COLO668 (cell line): Measurements from ENCODE around the gene NUP98.
A peak's percentile ranks its signal among the peaks of the same experiment; 100 is the strongest.

ENCODE experiments used
- DNase-seq: peaks from one replicate; lab custom pipeline; 2025; ENCODE audit not compliant: unreplicated experiment; lab: John Stamatoyannopoulos, UW

Gene NUP98

DNA sequence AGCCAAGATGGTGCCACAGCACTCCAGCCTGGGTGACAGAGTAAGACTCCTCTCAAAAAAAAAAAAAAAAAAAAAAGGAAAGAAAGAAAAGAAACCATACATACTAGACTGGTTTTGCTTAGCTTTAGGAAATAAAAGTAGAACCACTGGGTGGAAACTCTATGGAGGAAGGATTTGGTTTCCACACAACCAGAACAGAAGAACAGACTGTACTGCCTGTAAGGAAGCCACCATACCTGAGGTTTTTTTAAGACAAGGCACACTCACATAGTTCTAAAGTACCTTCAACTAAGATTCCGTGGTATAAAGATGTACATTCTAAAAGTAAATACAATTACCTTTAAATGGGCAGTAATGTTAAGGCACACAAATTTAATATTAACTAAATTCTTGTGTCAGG lies 58.6 kb downstream of the NUP98 start:
- DNase-seq = no peak

DNA sequence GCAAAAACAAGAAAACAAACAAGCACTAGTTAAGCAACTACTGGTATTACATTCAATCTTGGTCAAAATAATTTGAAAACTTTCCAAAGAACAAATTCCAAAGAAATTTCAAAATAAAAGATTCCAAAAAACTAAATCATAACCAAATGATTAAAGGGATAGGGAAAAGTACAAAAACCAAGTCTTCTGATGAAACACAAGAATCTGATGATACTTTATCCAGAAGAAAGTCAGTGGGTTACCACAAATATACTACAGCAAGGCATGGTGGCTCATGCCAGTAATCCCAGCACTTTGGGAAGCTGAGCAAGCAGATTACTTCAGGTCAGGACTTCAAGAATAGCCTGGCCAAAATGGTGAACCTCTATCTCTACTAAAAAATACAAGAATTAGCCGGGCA lies 59.1 kb downstream of the NUP98 start:
- no peak for DNase-seq

DNA sequence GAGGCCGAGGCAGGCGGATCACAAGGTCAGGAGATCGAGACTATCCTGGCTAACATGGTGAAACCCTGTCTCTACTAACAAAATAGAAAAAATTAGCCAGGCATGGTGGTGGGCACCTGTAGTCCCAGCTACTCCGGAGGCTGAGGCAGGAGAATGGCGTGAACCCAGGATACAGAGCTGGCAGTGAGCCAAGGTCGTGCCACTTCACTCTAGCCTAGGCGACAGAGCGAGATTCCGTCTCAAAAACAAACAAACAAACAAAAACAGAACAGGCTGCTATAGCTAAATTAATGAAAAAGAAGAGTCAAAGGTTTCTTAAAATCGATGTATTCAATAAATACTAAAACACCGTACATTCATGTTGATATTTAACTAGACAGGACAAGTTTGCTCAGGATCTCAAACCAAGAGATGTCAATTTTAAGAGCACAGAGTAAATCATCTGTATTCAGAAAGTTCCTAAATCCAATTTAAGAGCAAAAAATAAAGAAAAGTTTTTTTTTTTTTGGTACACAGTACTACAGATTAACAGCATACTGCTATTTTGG lies 59.9 kb downstream of the NUP98 start:
- peak; percentile 6 for DNase-seq

DNA sequence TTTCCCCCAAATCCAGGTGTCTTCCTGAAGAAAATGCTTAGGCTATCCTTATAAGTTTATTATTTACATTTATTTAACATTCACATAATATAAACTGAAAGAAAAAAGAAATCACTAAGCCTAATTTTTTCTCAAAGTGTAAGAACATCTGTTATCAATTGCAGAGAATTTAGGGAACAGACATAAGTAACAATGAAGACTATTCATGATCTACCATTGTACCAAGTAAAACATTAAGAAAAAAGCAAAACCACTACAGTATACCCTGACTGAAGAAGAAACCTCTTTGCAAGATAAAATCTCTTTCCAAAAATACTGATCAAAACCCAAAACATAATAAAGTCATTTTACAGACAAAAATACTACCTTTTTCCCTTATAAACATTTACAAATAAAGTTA lies 60.5 kb downstream of the NUP98 start:
- DNase-seq = no peak

DNA sequence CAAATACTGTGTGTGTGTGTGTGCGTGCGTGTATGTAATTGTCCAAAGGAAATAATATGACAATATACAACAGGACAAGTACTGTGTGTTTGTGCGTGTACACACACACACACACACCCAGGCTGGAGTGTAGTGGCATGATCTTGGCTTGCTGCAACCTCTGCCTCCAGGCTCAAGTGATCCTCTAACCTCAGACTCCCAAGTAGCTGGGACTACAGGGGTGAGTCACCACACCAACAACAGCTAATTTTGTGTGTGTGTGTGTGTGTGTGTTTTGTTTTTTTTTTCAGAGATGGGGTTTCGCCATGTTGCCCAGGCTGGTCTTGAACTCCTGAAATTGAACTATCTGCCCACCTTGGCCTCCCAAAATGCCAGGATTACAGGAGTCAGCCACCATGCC lies 61.5 kb downstream of the NUP98 start:
- no peak for DNase-seq

DNA sequence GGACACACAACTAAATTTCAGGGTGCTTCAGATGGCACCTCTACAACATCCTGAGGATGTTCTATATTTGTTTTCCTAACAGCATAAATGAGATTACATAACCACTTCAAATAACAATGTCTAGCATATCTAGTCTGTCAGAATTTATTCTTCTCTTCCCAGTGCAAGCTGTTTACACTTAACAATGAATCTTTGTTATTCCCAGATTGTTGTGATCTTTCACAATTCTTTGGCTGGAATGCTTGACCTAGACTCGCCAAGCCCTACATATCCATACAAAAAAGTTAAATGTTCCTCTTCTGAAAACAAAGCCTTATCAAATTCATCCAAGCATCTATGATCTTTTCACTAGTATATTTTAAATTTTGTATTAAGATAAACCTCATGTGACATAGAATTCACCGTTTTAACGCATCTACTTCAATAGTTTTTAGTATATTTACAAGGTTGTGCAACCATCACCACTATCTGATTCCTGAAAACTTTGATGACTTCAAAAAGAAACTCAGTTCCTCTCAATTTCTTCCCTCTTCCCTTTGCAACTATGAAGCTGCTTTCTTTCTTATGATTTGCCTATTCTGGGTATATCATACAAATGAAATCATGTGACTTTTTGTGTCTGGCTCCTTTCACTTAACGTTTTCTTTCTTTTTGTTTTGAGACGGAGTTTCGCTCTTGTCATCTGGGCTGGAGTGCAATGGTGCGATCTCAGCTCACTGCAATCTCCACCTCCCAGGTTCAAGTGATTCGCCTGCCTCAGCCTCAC lies 64.5 kb downstream of the NUP98 start:
- DNase-seq = no peak

DNA sequence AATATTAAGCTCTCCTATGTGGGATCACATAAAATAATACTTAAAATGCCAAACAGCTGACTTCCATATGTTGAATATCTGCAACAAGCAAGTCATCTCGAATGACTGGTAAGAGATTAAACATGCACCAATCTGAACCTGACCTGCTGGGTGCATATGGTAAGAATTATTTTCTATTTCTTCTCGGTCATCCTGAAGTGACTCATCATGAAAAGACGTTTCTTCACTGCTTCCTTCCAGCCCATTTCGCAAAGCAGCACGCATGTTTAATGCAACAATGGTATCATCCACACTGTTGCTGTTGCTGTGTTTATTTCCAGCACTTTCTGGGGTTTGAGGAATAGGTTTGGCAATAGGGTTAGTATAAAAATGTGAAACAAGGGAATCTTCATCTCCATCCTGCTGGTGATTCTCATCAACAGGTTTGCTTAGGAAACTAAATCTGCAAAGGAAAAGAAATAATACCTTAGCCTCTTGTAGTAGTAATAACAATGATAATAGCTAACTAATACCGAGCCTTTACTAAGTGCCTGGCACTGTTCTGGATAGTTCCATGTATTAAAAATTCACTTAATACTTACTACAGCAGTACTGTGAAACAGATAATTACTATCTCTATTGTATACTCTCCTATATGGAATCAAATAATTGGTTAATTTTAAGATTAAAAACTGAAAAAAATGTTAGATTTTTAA lies 74.2 kb downstream of the NUP98 start:
- no peak for DNase-seq

DNA sequence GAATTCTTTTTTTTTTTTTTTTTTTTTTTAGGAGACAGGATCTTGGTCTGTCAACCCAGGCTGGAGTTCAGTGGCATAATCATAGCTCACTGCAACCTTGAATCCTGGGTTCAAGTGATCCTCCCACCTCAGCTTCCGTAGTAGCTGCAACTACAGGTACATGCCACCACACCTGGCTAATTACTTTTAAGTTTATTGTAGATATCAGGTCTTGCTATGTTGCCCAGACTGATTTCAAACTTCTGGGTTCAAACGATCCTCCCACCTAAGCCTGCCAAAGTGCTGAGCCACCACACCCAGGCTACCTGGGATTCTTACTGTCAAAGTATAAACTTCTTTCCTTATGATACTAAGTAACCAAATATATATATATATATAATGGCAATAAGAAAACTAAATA lies 75.3 kb downstream of the NUP98 start:
- DNase-seq = no peak

DNA sequence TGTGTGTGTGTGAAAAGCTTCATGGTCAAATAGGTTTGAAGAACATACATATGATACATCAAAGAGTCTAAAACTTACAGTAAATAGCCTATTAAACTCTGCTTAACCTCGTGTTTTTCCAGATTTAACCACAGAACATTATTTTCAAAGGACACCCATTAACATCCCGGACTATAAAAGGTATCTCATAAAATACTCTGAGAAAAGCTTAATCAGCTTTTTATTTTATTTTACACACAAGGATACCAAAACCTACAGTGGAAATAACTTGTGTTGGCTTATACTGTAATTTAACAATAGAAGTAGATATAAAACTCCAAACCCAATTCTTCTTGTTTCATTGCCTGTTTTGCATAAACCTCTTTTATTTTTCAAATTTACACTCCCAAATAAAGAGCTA lies 76.4 kb downstream of the NUP98 start:
- DNase-seq = no peak

DNA sequence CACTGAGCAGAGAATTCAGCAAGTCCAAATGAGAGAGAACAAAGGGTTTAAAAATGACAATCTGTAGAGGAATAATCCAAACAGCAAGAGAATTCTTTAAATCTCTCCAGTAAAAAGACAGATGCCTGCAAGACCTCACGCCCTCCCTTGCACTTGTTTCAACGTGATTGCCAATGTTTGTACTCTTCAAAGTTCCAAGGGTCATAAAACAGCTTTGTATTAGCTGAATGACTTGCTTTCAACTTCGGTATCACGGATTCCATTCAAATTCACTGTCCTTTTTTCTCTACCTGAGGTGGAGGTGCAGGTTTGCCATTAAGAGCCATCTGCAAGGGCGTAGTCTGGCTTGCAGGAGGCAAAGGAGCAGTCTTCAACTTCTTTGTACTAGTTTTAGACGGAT lies 85.1 kb downstream of the NUP98 start:
- DNase-seq = no peak

DNA sequence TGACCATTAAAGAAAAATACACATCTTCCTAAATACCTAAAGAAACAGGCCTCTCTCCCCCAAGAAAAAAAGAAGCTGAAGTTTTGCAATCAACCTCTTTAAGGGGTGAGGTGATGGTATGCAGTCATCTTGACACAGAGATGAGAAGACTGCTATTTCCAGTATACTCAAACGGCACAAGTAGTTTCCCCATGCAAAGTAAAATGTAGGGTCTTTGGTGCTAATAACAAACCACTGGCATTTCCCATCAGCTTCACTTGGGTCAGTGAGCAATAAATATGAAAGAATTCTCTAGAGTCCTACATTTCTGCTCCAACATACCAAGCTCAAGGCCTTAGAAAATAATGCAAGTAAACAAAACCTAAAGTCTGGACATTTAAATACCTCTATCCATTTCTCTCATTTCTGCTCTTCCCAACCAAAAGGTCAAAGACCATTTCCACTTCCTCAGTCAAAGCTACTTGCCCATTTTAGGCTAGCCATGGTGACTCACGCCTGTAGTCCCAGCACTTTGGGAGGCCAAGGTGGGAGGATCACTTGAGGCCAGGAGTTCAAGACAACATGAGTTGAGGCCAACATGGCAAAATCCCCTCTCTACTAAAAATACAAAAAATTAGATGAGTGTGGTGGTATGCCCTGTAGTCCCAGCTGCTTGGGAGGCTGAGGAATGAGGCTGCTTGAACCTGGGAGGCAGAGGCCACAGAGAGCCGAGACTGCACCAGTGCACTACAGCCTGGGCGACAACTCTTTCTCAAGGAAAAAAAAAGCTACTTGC lies 86.7 kb downstream of the NUP98 start:
- no peak for DNase-seq

DNA sequence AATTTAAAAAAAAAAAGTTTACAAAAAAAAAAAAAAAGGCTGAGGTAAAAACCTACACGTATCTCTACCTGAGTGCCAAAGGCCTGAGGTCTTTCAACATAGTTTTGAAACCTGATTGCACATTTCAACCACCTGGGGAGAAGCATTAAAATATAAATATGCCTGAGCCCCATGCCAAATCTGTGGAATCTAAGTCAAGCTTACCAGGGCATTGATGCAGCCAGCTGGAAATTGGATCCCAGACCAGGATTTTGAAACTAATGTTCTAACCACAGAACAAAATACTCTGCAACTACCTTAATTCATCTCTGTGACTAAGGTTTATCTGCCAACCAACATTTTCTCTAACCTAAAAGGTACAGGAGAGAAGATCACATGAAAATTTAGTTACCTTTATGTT lies 87.4 kb downstream of the NUP98 start:
- DNase-seq = no peak

DNA sequence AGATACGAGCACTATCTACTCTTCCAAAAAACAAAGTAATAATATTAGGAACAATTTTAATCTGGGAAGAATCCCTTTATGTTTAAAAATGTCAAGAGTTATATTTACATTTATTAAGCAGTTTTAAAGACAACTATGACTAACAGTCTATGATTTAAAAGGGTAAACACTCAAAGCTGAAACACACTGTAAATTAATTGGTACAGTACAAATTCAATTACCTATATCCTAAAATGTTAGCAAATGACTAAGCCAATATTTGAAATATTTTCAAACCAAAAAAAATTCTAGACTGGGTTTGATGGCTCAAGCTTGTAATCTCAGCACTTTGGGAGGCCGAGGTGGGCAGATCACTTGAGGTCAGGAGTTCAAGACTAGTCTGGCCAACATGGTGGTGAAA lies 90.2 kb downstream of the NUP98 start:
- no peak for DNase-seq

DNA sequence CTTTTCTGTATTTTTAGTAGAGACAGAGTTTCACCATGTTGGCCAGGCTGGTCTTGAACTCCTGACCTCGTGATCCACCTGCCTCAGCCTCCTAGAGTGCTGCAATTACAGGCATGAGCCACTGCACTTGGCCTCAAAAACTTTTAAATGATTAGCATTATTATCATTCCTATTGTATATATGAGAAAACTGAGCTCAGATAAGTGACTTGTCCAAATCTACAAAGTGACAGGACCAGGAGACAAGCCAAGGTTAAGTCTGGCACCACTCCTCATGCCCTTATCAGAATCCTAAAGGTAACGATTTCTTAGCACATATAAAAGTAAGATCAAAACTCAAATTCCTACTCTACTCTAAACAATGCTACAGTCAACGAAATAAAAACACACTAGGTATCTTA lies 94.0 kb downstream of the NUP98 start:
- no peak for DNase-seq

DNA sequence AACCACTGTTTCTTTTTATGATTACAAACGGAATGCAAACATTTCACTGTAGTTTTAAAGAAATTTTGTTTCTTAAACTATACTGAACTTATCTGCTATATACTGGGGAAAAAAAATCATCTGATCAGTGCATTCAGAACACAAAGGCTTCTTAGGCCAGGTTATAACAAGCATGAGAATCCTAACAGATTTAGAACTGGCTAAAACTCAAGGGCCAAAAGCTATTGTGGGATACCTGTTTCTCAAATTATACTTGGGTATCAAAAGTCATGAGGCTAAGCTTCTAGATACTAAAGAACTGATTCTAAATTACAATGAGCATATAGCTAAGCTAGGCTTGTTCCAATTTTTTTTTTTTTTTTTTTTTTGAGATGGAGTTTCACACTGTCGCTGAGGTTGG lies 96.4 kb downstream of the NUP98 start:
- DNase-seq = no peak

DNA sequence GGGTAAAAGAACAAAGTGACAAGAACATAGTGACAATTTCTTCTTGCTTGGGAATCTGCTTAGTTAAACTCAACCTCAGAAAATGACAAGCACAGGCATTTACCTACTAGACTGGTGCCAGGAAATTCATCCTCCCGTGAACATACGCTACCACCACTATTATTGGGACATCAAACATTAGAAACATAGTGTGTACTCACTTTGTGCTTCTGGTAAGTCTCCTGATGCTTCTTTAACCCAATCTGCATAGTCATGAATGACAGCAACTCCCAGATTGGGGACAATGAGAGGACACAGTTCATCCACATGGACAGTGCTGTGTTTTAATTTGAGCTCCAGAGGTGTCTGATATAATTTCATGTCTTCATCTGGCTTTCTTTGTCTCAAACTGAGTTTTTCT lies 96.9 kb downstream of the NUP98 start:
- no peak for DNase-seq

DNA sequence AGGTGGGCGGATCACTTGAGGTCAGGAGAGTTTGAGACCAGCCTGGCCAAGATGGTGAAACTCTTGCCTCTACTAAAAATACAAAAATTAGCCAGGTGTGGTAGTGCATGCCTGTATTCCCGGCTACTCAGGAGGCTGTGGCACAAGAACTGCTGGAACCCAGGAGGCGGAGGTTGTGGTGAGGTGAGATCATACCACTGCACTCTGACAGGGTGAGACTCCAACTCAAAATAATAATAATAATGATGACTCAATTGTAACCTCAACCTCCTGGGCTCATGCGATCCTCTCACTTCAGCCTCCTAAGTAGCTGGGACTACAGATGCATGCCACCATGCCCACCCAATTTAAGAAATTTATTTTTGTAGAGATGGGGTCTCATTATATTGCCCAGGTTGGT lies 110.6 kb downstream of the NUP98 start:
- no peak for DNase-seq

DNA sequence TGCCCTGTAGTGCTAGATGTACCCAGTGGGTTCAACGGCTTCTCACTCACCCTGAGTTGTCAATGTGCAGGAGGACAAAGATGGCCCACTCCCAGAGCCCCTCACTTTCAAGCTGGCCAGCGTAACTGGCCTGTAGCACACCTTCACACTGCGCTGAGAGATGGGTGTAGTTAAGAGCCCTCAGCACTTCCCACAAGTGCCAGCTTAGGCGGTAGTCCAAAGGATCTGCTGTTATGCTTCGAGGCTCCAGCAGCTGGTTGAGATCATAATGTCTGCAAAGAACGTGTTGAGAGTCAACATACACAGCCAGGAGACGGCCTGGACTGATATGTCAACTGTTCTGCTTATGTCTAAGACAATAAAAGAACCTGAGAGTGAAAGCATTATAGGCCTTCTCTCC lies 111.4 kb downstream of the NUP98 start:
- no peak for DNase-seq

DNA sequence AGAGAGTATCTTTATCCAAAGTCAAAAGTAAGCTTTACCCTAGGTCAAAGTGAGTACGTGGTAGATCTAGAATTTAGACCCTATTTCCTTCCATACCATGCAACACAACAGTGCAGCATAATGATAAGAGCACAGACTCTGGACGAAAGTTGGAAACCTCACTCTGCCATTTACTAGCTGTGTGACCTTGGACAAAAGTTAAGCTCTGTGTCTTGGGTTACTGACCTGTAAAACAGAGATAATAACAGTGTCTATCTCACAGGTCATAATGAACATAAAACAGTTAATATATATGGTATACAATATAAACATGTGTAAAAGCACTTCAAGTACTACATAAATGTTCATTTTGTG lies 112.6 kb downstream of the NUP98 start:
- DNase-seq = no peak

DNA sequence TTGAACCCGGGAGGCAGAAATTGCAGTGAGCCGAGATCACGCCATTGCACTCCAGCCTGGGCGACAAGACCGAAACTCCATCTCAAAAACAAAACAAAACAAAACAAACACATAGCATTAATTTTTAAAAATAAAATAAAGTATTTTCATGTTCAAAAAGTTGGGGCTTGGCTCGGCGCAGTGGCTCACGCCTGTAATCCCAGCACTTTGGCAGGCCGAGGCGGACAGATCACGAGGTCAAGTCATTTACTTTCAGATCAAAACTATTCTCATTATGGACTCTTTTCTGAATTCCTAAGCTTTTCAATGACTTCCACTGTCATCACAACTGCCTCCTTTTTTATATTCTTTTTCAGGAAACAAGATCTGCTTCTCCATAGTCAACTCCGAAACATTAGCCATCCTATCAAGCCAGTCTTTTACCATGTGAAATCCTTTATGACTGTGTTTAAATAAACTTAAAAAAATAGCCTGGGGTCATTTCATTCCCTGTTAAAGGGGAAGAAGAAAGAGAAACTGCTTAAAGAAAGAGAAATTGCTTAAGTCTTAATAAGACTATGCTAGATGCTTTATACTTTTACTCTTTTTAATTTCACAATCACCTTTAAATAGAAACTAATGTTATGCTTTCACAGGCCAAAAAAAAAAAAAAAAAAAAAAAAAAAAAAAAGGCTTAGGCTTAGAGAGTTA lies 113.1 kb downstream of the NUP98 start:
- no peak for DNase-seq

DNA sequence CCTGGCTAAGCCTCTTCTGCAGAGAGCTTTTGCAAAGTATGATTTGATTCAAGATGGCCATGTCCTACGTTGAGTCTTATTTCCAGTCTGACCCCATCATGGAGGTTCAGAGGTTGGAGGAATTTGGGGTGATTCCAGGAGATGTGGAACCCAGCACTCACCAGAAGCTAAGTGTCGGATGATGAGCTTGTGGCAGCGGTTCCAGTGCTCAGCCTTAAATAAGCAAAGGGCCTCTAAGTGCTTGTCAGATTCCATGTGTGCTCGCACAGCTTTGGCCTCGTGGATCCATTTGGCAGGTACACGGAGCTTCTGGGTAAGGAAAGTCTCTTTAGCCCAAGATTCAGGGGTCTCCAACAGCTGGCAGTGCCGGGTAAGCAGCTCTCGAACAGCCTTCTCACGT lies 114.3 kb downstream of the NUP98 start:
- DNase-seq = no peak
